T-helper 2 cell treated with Interferon-gamma antibody and Interleukin-4, amounts not matched to agents 5 μg/mL and 100 μg/mL, for 36 hours (primary cell): ENCODE measurements around the gene DDIT3.
"Not testable (repeated sequence)": the region's sequence is repeated elsewhere in the genome, so short reads cannot be mapped to it uniquely, and the experiment has no call there.

Experiments
- DNase-seq: peaks from one replicate; pipeline ENCODE4 v3.0.0; 2021; ENCODE audit warnings: low spot score
- H3K27ac Mint-ChIP-seq: one replicate; pipeline ENCODE4 v1.8.0; 2021; ENCODE audit warnings: mild to moderate bottlenecking, mixed read lengths
- H3K27me3 Mint-ChIP-seq: one replicate; pipeline ENCODE4 v1.8.0; 2021; ENCODE audit warnings: low read depth, mixed read lengths
- H3K36me3 Mint-ChIP-seq: one replicate; pipeline ENCODE4 v1.8.0; 2021; ENCODE audit warnings: low read depth, mixed read lengths
- H3K4me1 Mint-ChIP-seq: one replicate; pipeline ENCODE4 v1.8.0; 2021; ENCODE audit warnings: low read depth, mixed read lengths
- H3K4me3 Mint-ChIP-seq: one replicate; pipeline ENCODE4 v1.8.0; 2022; ENCODE audit warnings: mild to moderate bottlenecking, moderate library complexity, mixed read lengths
- H3K9me3 Mint-ChIP-seq: one replicate; pipeline ENCODE4 v1.8.0; 2021; ENCODE audit warnings: mixed read lengths

The DDIT3 gene

GRCh38 chr12:57516617-57517153, 3.6 kb downstream of the DDIT3 start:
- H3K36me3 Mint-ChIP-seq: peaks cover 74% of the 10 kb centered on the region
- peaks cover 24% of the 10 kb centered on the region for H3K4me1 Mint-ChIP-seq
- no peaks in the 10 kb centered on the region for H3K9me3 Mint-ChIP-seq
- no peak overlapping the region for H3K4me3 Mint-ChIP-seq
- peak overlapping the region; percentile 58 for H3K27ac Mint-ChIP-seq
- H3K27me3 Mint-ChIP-seq: peaks cover 3% of the 10 kb centered on the region
- DNase-seq: no peak

GRCh38 chr12:57515934-57516541, 4.3 kb downstream of the DDIT3 start:
- Mint-ChIP-seq H3K36me3 (peaks cover 77% of the 10 kb centered on the region), H3K4me1 (peaks cover 19% of the 10 kb centered on the region), H3K27ac (no peak overlapping the region), H3K27me3 (peaks cover 3% of the 10 kb centered on the region), H3K9me3 (no peaks in the 10 kb centered on the region), H3K4me3 (no peak overlapping the region)
- DNase-seq: no peak

- no peak for DNase-seq
- Mint-ChIP-seq H3K27me3 (peaks cover 1% of the 10 kb centered on the region), H3K27ac (no peak overlapping the region), H3K9me3 (no peaks in the 10 kb centered on the region), H3K36me3 (peaks cover 77% of the 10 kb centered on the region), H3K4me3 (no peak overlapping the region), H3K4me1 (peaks cover 16% of the 10 kb centered on the region)
Measured at GRCh38 chr12:57515408-57515933, 4.8 kb downstream of the DDIT3 start.

GRCh38 chr12:57514720-57515407, 5.5 kb downstream of the DDIT3 start:
- no peak overlapping the region for H3K4me3 Mint-ChIP-seq
- DNase-seq: no peak
- H3K36me3 Mint-ChIP-seq: peaks cover 71% of the 10 kb centered on the region
- H3K27me3 Mint-ChIP-seq: no peaks in the 10 kb centered on the region
- H3K4me1 Mint-ChIP-seq: peaks cover 16% of the 10 kb centered on the region
- no peak overlapping the region for H3K27ac Mint-ChIP-seq
- no peaks in the 10 kb centered on the region for H3K9me3 Mint-ChIP-seq

GRCh38 chr12:57514246-57514645, 6.1 kb downstream of the DDIT3 start:
- not testable (repeated sequence) for H3K9me3 Mint-ChIP-seq, H3K27me3 Mint-ChIP-seq, DNase-seq, H3K27ac Mint-ChIP-seq, H3K4me3 Mint-ChIP-seq
- Mint-ChIP-seq H3K4me1 (peaks cover 15% of the 10 kb centered on the region), H3K36me3 (peaks cover 70% of the 10 kb centered on the region)

- peaks cover 66% of the 10 kb centered on the region for H3K36me3 Mint-ChIP-seq
- H3K27ac Mint-ChIP-seq, H3K27me3 Mint-ChIP-seq, H3K9me3 Mint-ChIP-seq, H3K4me3 Mint-ChIP-seq, DNase-seq: not testable (repeated sequence)
- H3K4me1 Mint-ChIP-seq: peaks cover 10% of the 10 kb centered on the region
Measured at GRCh38 chr12:57513677-57514076, 6.6 kb downstream of the DDIT3 start.

- Mint-ChIP-seq H3K27me3 (no peaks in the 10 kb centered on the region), H3K27ac (no peak overlapping the region), H3K9me3 (no peaks in the 10 kb centered on the region), H3K4me1 (peaks cover 7% of the 10 kb centered on the region), H3K4me3 (no peak overlapping the region), H3K36me3 (peaks cover 65% of the 10 kb centered on the region)
- DNase-seq: no peak
Measured at GRCh38 chr12:57513266-57513665, 7.0 kb downstream of the DDIT3 start.

- H3K4me3 Mint-ChIP-seq: no peak overlapping the region
- H3K27ac Mint-ChIP-seq: no peak overlapping the region
- H3K27me3 Mint-ChIP-seq: no peaks in the 10 kb centered on the region
- peaks cover 59% of the 10 kb centered on the region for H3K36me3 Mint-ChIP-seq
- no peaks in the 10 kb centered on the region for H3K9me3 Mint-ChIP-seq
- no peak for DNase-seq
- H3K4me1 Mint-ChIP-seq: peaks cover 3% of the 10 kb centered on the region
Measured at GRCh38 chr12:57512665-57513064, 7.6 kb downstream of the DDIT3 start.

- DNase-seq: no peak
- H3K4me3 Mint-ChIP-seq: no peak overlapping the region
- H3K36me3 Mint-ChIP-seq: peaks cover 50% of the 10 kb centered on the region
- H3K4me1 Mint-ChIP-seq: no peaks in the 10 kb centered on the region
- H3K27ac Mint-ChIP-seq: no peak overlapping the region
- no peaks in the 10 kb centered on the region for H3K27me3 Mint-ChIP-seq
- H3K9me3 Mint-ChIP-seq: no peaks in the 10 kb centered on the region
Measured at GRCh38 chr12:57511588-57512325, 8.6 kb downstream of the DDIT3 start.

GRCh38 chr12:57511161-57511560, 9.2 kb downstream of the DDIT3 start:
- Mint-ChIP-seq H3K36me3 (peaks cover 46% of the 10 kb centered on the region), H3K9me3 (no peaks in the 10 kb centered on the region), H3K4me1 (no peaks in the 10 kb centered on the region), H3K27ac (no peak overlapping the region), H3K4me3 (no peak overlapping the region), H3K27me3 (no peaks in the 10 kb centered on the region)
- no peak for DNase-seq

GRCh38 chr12:57507796-57508195, 12.5 kb downstream of the DDIT3 start:
- not testable (repeated sequence) for H3K4me3 Mint-ChIP-seq, H3K9me3 Mint-ChIP-seq, H3K27me3 Mint-ChIP-seq, H3K4me1 Mint-ChIP-seq, DNase-seq, H3K27ac Mint-ChIP-seq
- H3K36me3 Mint-ChIP-seq: peaks cover 47% of the 10 kb centered on the region

- DNase-seq, H3K9me3 Mint-ChIP-seq, H3K27me3 Mint-ChIP-seq, H3K4me3 Mint-ChIP-seq, H3K27ac Mint-ChIP-seq, H3K4me1 Mint-ChIP-seq: not testable (repeated sequence)
- peaks cover 42% of the 10 kb centered on the region for H3K36me3 Mint-ChIP-seq
Measured at GRCh38 chr12:57506541-57506940, 13.8 kb downstream of the DDIT3 start.

- H3K4me3 Mint-ChIP-seq, H3K4me1 Mint-ChIP-seq, H3K27me3 Mint-ChIP-seq, H3K9me3 Mint-ChIP-seq, DNase-seq, H3K27ac Mint-ChIP-seq: not testable (repeated sequence)
- H3K36me3 Mint-ChIP-seq: peaks cover 67% of the 10 kb centered on the region
Measured at GRCh38 chr12:57502311-57502969, 17.9 kb downstream of the DDIT3 start.
